NT2/D1 (cell line): ENCODE measurements around the gene CCL4L2.

Source experiments
- SUZ12 ChIP-seq: IDR thresholded peaks from 2 replicates; pipeline ENCODE4 v1.6.1; 2011; ENCODE audit not compliant: insufficient read length, insufficient read depth; ENCODE audit errors: extremely low read depth
- ZNF274 ChIP-seq: IDR thresholded peaks from 2 replicates; pipeline ENCODE4 v1.6.1; 2011; ENCODE audit warnings: mild to moderate bottlenecking, low read depth, low read length

- TF ChIP-seq ZNF274 (no peak), SUZ12 (no peak)
Observed at GRCh38 chr17:36213695-36214094, 2.8 kb downstream of the CCL4L2 start.
